Activated CD4-positive, alpha-beta T cell treated with anti-CD3 and anti-CD28 coated beads for 48 hours (primary cell): ENCODE data around the gene MLIP.
"Not testable (repeated sequence)": the region's sequence is repeated elsewhere in the genome, so short reads cannot be mapped to it uniquely, and the experiment has no call there.

Experiments
- DNase-seq: peaks from one replicate; pipeline ENCODE4 v3.0.0-alpha.2; 2020

The MLIP gene

GRCh38 chr6:54236984-54237383, 125.7 kb downstream of the MLIP start:
- no peak for DNase-seq

- DNase-seq = no peak
Observed at GRCh38 chr6:54238396-54238795, 127.2 kb downstream of the MLIP start.

GRCh38 chr6:54243699-54244098, 132.5 kb downstream of the MLIP start:
- DNase-seq = no peak

GRCh38 chr6:54244430-54244829, 133.2 kb downstream of the MLIP start:
- no peak for DNase-seq

GRCh38 chr6:54245265-54245664, 134.0 kb downstream of the MLIP start:
- no peak for DNase-seq

- DNase-seq = no peak
Observed at GRCh38 chr6:54248319-54248718, 137.1 kb downstream of the MLIP start.

- no peak for DNase-seq
Observed at GRCh38 chr6:54248994-54249393, 137.8 kb downstream of the MLIP start.

GRCh38 chr6:54249812-54250211, 138.6 kb downstream of the MLIP start:
- not testable (repeated sequence) for DNase-seq

- DNase-seq = no peak
Observed at GRCh38 chr6:54252496-54252895, 141.3 kb downstream of the MLIP start.

- DNase-seq = no peak
Observed at GRCh38 chr6:54252916-54253315, 141.7 kb downstream of the MLIP start.

GRCh38 chr6:54254886-54255285, 143.6 kb downstream of the MLIP start:
- no peak for DNase-seq

GRCh38 chr6:54255886-54256285, 144.6 kb downstream of the MLIP start:
- no peak for DNase-seq

- no peak for DNase-seq
Observed at GRCh38 chr6:54260025-54260424, 148.8 kb downstream of the MLIP start.

GRCh38 chr6:54262499-54262898, 151.3 kb downstream of the MLIP start:
- no peak for DNase-seq

GRCh38 chr6:54262971-54263370, 151.7 kb downstream of the MLIP start:
- DNase-seq = no peak

- no peak for DNase-seq
Observed at GRCh38 chr6:54264581-54265272, 153.5 kb downstream of the MLIP start.

GRCh38 chr6:54266400-54266923, 155.2 kb downstream of the MLIP start:
- no peak for DNase-seq

- no peak for DNase-seq
Observed at GRCh38 chr6:54267798-54268197, 156.6 kb downstream of the MLIP start.

GRCh38 chr6:54273214-54273820, 162.1 kb downstream of the MLIP start:
- DNase-seq = no peak

GRCh38 chr6:54274383-54274782, 163.1 kb downstream of the MLIP start:
- DNase-seq = no peak

- DNase-seq = no peak
Observed at GRCh38 chr6:54282186-54282585, 170.9 kb downstream of the MLIP start.

- DNase-seq = no peak
Observed at GRCh38 chr6:54284161-54284860, 173.1 kb downstream of the MLIP start.

GRCh38 chr6:54285595-54285994, 174.4 kb downstream of the MLIP start:
- DNase-seq = no peak

- DNase-seq = no peak
Observed at GRCh38 chr6:54286141-54286540, 174.9 kb downstream of the MLIP start.
